Left lung (tissue), 10 donors: ENCODE results near the gene PGRMC1. TPM values are rescaled to one million over a fixed set of nuclear protein-coding genes. Genes with fewer than 3 reads are reported as not detected.

ENCODE experiments used
- ATAC-seq: fragments of 200-7000 bp; cut with Tn5 transposase; one replicate; pipeline ENCODE4 v1.9.1; 2020; ENCODE audit warnings: moderate library complexity
- DNase-seq, 4 donors: peaks; one replicate each; pipeline ENCODE4 v3.0.0-alpha.2; 2013 to 2020
- H3K27ac ChIP-seq, 2 donors: fragments of 200-600 bp; sonication (generic) in 1 of 2; one replicate each; pipeline versions ENCODE4 v1.5.0 to v1.8.0; 2020 to 2021
- H3K27me3 ChIP-seq, 2 donors: fragments of 200-600 bp; sonication (generic) in 1 of 2; one replicate each; pipeline versions ENCODE4 v1.5.0 to v1.8.0; 2020 to 2021
- H3K36me3 ChIP-seq, 2 donors: fragments of 200-600 bp; sonication (generic) in 1 of 2; one replicate each; pipeline versions ENCODE4 v1.5.0 to v1.8.0; 2020 to 2021
- H3K4me1 ChIP-seq, 2 donors: fragments of 200-600 bp; one replicate each; pipeline ENCODE4 v1.8.0; 2021
- H3K4me3 ChIP-seq, 2 donors: fragments of 200-600 bp; sonication (generic) in 1 of 2; one replicate each; pipeline versions ENCODE4 v1.5.0 to v1.8.0; 2020 to 2021; ENCODE audit warnings: mild to moderate bottlenecking in 1 of 2
- H3K9me3 ChIP-seq, 2 donors: fragments of 200-600 bp; sonication (generic) in 1 of 2; one replicate each; pipeline versions ENCODE4 v1.5.0 to v1.8.0; 2020 to 2021
- CTCF ChIP-seq, 2 donors: fragments of 200-600 bp; sonication (generic) in 1 of 2; IDR thresholded peaks; one replicate each; pipeline versions ENCODE4 v1.5.0 to v1.8.0; 2021; ENCODE audit warnings: antibody characterized with exemption in 2 of 2
- intact Hi-C, 2 donors: fragments of 100-400 bp; cut with DNase I; formaldehyde crosslinking; loops; one replicate each; pipeline versions ENCODE4 v1.11.2 to v1.14.2; 2022
- polyA plus RNA-seq, 6 donors: library from polyadenylated mRNA; unstranded; fragments of 120-200 nt; gene quantifications; one replicate each; pipeline ENCODE4 v1.2.1, GENCODE V29; 2013; ENCODE audit not compliant: insufficient read length in 6 of 6
- total RNA-seq, 2 donors: library from RNA; stranded (reverse); fragmentation: NEBNext Ultra II Directional; extraction: Animal tissue kit (Norgen Biotek cat#: 25700); gene quantifications; one replicate each; pipeline ENCODE4 v1.2.1, GENCODE V29; 2021
- donor health status: DM: no; HTN: yes; CAD: no.
- donor health status: DM: no; HTN: no; CAD: no.

PGRMC1 gene
- total and polyA plus RNA-seq, 8 donors: 91.9 to 158 (median 143) TPM

GRCh38 chrX:119189595-119189994, 46.5 kb upstream of the PGRMC1 start:
- H3K27ac ChIP-seq: no peak overlapping the region
- intact Hi-C loops: no loop called here
- no peaks in the 10 kb centered on the region for H3K9me3 ChIP-seq
- peak; percentile 22 for ATAC-seq
- no peak overlapping the region for H3K4me3 ChIP-seq
- no peak for TF ChIP-seq CTCF (IDR thresholded peaks at IDR 0.05)
- no peaks in the 10 kb centered on the region for H3K36me3 ChIP-seq
- H3K4me1 ChIP-seq: no peaks in the 10 kb centered on the region
- peak in 1 of 4 donors; percentile 19 for DNase-seq
- no peaks in the 10 kb centered on the region for H3K27me3 ChIP-seq

- Histone ChIP-seq H3K9me3 (no peaks in the 10 kb centered on the region), H3K4me3 (no peak overlapping the region), H3K27ac (no peak overlapping the region), H3K4me1 (no peaks in the 10 kb centered on the region), H3K36me3 (no peaks in the 10 kb centered on the region), H3K27me3 (no peaks in the 10 kb centered on the region)
- no peak for TF ChIP-seq CTCF (IDR thresholded peaks at IDR 0.05)
- ATAC-seq: no peak
- intact Hi-C loops: no loop called here
- DNase-seq: no peak
These were observed 45.9 kb upstream of the PGRMC1 start for GRCh38 chrX:119190091-119190681.

- Histone ChIP-seq H3K4me3 (no peak overlapping the region), H3K9me3 (no peaks in the 10 kb centered on the region), H3K36me3 (no peaks in the 10 kb centered on the region), H3K4me1 (no peaks in the 10 kb centered on the region), H3K27me3 (no peaks in the 10 kb centered on the region), H3K27ac (no peak overlapping the region)
- ATAC-seq (peak; percentile 39), DNase-seq (peak in 1 of 4 donors; percentile 64)
- TF ChIP-seq CTCF (IDR thresholded peaks at IDR 0.05): no peak
- intact Hi-C loops: no loop called here
These were observed 45.3 kb upstream of the PGRMC1 start for GRCh38 chrX:119190831-119191230.

GRCh38 chrX:119194621-119195020, 41.5 kb upstream of the PGRMC1 start:
- DNase-seq (peak in 1 of 4 donors; percentile 20), ATAC-seq (no peak)
- Histone ChIP-seq H3K4me1 (no peaks in the 10 kb centered on the region), H3K27ac (no peak overlapping the region), H3K27me3 (no peaks in the 10 kb centered on the region), H3K4me3 (no peak overlapping the region), H3K9me3 (no peaks in the 10 kb centered on the region), H3K36me3 (no peaks in the 10 kb centered on the region)
- intact Hi-C loops: no loop called here
- no peak for TF ChIP-seq CTCF (IDR thresholded peaks at IDR 0.05)

GRCh38 chrX:119201570-119201969, 34.5 kb upstream of the PGRMC1 start:
- DNase-seq: no peak
- Histone ChIP-seq H3K27me3 (no peaks in the 10 kb centered on the region), H3K9me3 (no peaks in the 10 kb centered on the region), H3K36me3 (no peaks in the 10 kb centered on the region), H3K4me3 (no peak overlapping the region), H3K4me1 (no peaks in the 10 kb centered on the region), H3K27ac (no peak overlapping the region)
- intact Hi-C loops: no loop called here
- no peak for ATAC-seq
- no peak for TF ChIP-seq CTCF (IDR thresholded peaks at IDR 0.05)
